Measurements from ENCODE around the gene DOCK4. TPM values are rescaled to one million over a fixed set of nuclear protein-coding genes. Genes with fewer than 3 reads are reported as not detected.

Gene DOCK4
- total RNA-seq, 1 experiment from 2014 or later: 3.4 TPM

DNA sequence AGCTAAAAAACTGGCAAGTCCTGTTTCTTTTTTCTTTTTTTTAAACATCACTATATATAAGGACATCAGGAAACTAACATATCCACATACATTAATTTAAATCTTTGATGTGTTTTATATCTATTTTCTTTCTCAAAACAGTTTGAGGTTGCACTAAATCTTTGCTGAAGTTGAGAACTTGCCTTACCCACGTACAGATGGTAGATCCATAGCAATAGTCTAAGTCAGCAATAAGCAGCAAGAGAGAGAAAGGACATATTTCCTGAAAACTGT lies 417.2 kb downstream of the DOCK4 start:
- Mint-ChIP-seq H3K4me1 (ENCODE audit: low read depth, unreplicated experiment) (no peaks in the 10 kb centered on the region), H3K27ac (ENCODE audit: unreplicated experiment) (no peak overlapping the region)

DNA sequence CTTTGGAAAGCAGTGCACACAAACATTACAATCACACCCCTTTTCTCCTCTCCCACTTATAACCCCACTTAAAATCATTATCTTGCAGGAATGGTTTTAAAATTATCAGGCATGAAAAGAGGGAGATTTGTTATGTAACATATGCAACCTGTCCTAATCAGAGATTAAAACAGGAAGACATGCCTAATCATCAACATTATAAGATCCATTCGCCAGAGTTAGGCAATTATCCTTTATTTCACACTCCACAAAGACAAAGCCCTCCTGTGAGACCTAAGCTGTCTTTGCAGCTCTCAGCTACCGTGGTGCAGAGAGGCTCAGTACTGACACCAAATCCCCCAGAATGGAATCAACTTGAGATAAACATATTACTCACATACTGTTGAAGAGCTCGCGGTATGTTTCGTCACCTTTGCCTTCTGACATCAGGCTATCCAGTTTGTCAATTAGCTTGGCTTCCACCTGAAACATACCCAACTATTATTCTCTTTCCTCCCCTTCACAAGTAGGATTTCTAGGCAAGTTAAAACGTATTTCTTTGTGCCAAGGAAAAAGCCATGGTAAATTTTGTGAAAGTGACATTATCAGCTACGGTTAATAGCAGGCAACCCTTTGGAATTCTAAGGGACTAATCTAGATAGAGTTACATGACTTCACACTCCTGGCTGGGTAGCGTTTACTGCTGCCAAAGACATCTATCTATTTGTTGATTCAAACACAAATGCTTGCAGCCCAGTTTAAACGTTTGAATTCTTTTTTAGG lies 417.7 kb downstream of the DOCK4 start:
- BruUV-seq (replicated peaks): no TSS peak

More for the DNA sequence above, 417.2 kb downstream of the DOCK4 start:
- no peak for DNase-seq
- Mint-ChIP-seq H3K9me3 (ENCODE audit: low read depth, unreplicated experiment) (peaks cover 4% of the 10 kb centered on the region), H3K36me3 (ENCODE audit: insufficient read depth, unreplicated experiment) (no peaks in the 10 kb centered on the region), H3K27me3 (ENCODE audit: unreplicated experiment) (no peaks in the 10 kb centered on the region), H3K4me3 (ENCODE audit: low read depth, unreplicated experiment) (no peak overlapping the region)
- intact Hi-C loops (cut with micrococcal nuclease; ENCODE audit: unreplicated experiment): no loop called here
- CTCF ChIA-PET: no interaction called here
- no TSS peak for BruUV-seq (replicated peaks)
- TF ChIP-seq, protein P1, sequence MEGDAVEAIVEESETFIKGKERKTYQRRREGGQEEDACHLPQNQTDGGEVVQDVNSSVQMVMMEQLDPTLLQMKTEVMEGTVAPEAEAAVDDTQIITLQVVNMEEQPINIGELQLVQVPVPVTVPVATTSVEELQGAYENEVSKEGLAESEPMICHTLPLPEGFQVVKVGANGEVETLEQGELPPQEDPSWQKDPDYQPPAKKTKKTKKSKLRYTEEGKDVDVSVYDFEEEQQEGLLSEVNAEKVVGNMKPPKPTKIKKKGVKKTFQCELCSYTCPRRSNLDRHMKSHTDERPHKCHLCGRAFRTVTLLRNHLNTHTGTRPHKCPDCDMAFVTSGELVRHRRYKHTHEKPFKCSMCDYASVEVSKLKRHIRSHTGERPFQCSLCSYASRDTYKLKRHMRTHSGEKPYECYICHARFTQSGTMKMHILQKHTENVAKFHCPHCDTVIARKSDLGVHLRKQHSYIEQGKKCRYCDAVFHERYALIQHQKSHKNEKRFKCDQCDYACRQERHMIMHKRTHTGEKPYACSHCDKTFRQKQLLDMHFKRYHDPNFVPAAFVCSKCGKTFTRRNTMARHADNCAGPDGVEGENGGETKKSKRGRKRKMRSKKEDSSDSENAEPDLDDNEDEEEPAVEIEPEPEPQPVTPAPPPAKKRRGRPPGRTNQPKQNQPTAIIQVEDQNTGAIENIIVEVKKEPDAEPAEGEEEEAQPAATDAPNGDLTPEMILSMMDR (IDR thresholded peaks at IDR 0.05; ENCODE audit: unreplicated experiment): no peak

GRCh38 chr7:111787741-111788140 lies 418.5 kb downstream of the DOCK4 start:
- DNase-seq: no peak
- no peaks in the 10 kb centered on the region for H3K4me1 Mint-ChIP-seq (ENCODE audit: low read depth, unreplicated experiment)
- no peak overlapping the region for H3K4me3 Mint-ChIP-seq (ENCODE audit: low read depth, unreplicated experiment)
- intact Hi-C loops (cut with micrococcal nuclease; ENCODE audit: unreplicated experiment): no loop called here
- no peaks in the 10 kb centered on the region for H3K27me3 Mint-ChIP-seq (ENCODE audit: unreplicated experiment)
- H3K36me3 Mint-ChIP-seq (ENCODE audit: insufficient read depth, unreplicated experiment): no peaks in the 10 kb centered on the region
- H3K9me3 Mint-ChIP-seq (ENCODE audit: low read depth, unreplicated experiment): no peaks in the 10 kb centered on the region
- CTCF ChIA-PET: no interaction called here
- no peak overlapping the region for H3K27ac Mint-ChIP-seq (ENCODE audit: unreplicated experiment)
- TF ChIP-seq, protein P1 (IDR thresholded peaks at IDR 0.05; ENCODE audit: unreplicated experiment): no peak
- no TSS peak for BruUV-seq (replicated peaks)

More for the DNA sequence above, 417.7 kb downstream of the DOCK4 start:
- no peak overlapping the region for H3K4me3 Mint-ChIP-seq (ENCODE audit: low read depth, unreplicated experiment)
- no peak for DNase-seq
- no peaks in the 10 kb centered on the region for H3K36me3 Mint-ChIP-seq (ENCODE audit: insufficient read depth, unreplicated experiment)
- H3K27ac Mint-ChIP-seq (ENCODE audit: unreplicated experiment): no peak overlapping the region
- CTCF ChIA-PET: no interaction called here
- intact Hi-C loops (cut with micrococcal nuclease; ENCODE audit: unreplicated experiment): no loop called here
- no peaks in the 10 kb centered on the region for H3K4me1 Mint-ChIP-seq (ENCODE audit: low read depth, unreplicated experiment)
- no peaks in the 10 kb centered on the region for H3K9me3 Mint-ChIP-seq (ENCODE audit: low read depth, unreplicated experiment)
- TF ChIP-seq, protein P1 (IDR thresholded peaks at IDR 0.05; ENCODE audit: unreplicated experiment): no peak
- H3K27me3 Mint-ChIP-seq (ENCODE audit: unreplicated experiment): no peaks in the 10 kb centered on the region

GRCh38 chr7:111787099-111787498 lies 419.1 kb downstream of the DOCK4 start:
- H3K27me3 Mint-ChIP-seq (ENCODE audit: unreplicated experiment): no peaks in the 10 kb centered on the region
- no peak for DNase-seq
- no TSS peak for BruUV-seq (replicated peaks)
- H3K27ac Mint-ChIP-seq (ENCODE audit: unreplicated experiment): no peak overlapping the region
- TF ChIP-seq, protein P1 (IDR thresholded peaks at IDR 0.05; ENCODE audit: unreplicated experiment): no peak
- H3K4me1 Mint-ChIP-seq (ENCODE audit: low read depth, unreplicated experiment): no peaks in the 10 kb centered on the region
- no peaks in the 10 kb centered on the region for H3K36me3 Mint-ChIP-seq (ENCODE audit: insufficient read depth, unreplicated experiment)
- intact Hi-C loops (cut with micrococcal nuclease; ENCODE audit: unreplicated experiment): no loop called here
- H3K9me3 Mint-ChIP-seq (ENCODE audit: low read depth, unreplicated experiment): no peaks in the 10 kb centered on the region
- H3K4me3 Mint-ChIP-seq (ENCODE audit: low read depth, unreplicated experiment): no peak overlapping the region
- CTCF ChIA-PET: no interaction called here

Measured in Calu3 (cell line).